Stimulated activated CD4-positive, alpha-beta T cell treated with anti-CD3 and anti-CD28 coated beads, Interleukin-15, amount 100 ng/mL, for 24 hours (primary cell): ENCODE results near the gene QSOX2.

ENCODE experiments used
- DNase-seq: peaks from one replicate; pipeline ENCODE4 v3.0.0-alpha.2; 2020

QSOX2 gene

GRCh38 chr9:136201609-136202453, 43.8 kb downstream of the QSOX2 start:
- no peak for DNase-seq

- no peak for DNase-seq
Observed at GRCh38 chr9:136201174-136201573, 44.4 kb downstream of the QSOX2 start.

GRCh38 chr9:136200424-136200823, 45.2 kb downstream of the QSOX2 start:
- no peak for DNase-seq

- no peak for DNase-seq
Observed at GRCh38 chr9:136199391-136200288, 46.0 kb downstream of the QSOX2 start.

GRCh38 chr9:136198605-136199083, 47.0 kb downstream of the QSOX2 start:
- no peak for DNase-seq

GRCh38 chr9:136197930-136198604, 47.5 kb downstream of the QSOX2 start:
- no peak for DNase-seq

- no peak for DNase-seq
Observed at GRCh38 chr9:136197084-136197875, 48.3 kb downstream of the QSOX2 start.

GRCh38 chr9:136196404-136197083, 49.1 kb downstream of the QSOX2 start:
- DNase-seq: no peak

GRCh38 chr9:136194540-136194939, 51.1 kb downstream of the QSOX2 start:
- DNase-seq: no peak

GRCh38 chr9:136193891-136194279, 51.7 kb downstream of the QSOX2 start:
- DNase-seq: no peak

- no peak for DNase-seq
Observed at GRCh38 chr9:136193127-136193890, 52.3 kb downstream of the QSOX2 start.

- no peak for DNase-seq
Observed at GRCh38 chr9:136192289-136193126, 53.1 kb downstream of the QSOX2 start.

- no peak for DNase-seq
Observed at GRCh38 chr9:136191960-136192286, 53.7 kb downstream of the QSOX2 start.

GRCh38 chr9:136191099-136191959, 54.3 kb downstream of the QSOX2 start:
- no peak for DNase-seq

- no peak for DNase-seq
Observed at GRCh38 chr9:136190656-136191055, 55.0 kb downstream of the QSOX2 start.

GRCh38 chr9:136190237-136190601, 55.4 kb downstream of the QSOX2 start:
- DNase-seq: no peak

GRCh38 chr9:136189394-136190236, 56.0 kb downstream of the QSOX2 start:
- DNase-seq: no peak
